Measurements from ENCODE around the gene PSMB7.
"Not testable (repeated sequence)": the region's sequence is repeated elsewhere in the genome, so short reads cannot be mapped to it uniquely, and the experiment has no call there.

GRCh38 chr9:124425733-124426132 is 10.5 kb upstream of the PSMB7 start:
- TF ChIP-seq, protein P1, sequence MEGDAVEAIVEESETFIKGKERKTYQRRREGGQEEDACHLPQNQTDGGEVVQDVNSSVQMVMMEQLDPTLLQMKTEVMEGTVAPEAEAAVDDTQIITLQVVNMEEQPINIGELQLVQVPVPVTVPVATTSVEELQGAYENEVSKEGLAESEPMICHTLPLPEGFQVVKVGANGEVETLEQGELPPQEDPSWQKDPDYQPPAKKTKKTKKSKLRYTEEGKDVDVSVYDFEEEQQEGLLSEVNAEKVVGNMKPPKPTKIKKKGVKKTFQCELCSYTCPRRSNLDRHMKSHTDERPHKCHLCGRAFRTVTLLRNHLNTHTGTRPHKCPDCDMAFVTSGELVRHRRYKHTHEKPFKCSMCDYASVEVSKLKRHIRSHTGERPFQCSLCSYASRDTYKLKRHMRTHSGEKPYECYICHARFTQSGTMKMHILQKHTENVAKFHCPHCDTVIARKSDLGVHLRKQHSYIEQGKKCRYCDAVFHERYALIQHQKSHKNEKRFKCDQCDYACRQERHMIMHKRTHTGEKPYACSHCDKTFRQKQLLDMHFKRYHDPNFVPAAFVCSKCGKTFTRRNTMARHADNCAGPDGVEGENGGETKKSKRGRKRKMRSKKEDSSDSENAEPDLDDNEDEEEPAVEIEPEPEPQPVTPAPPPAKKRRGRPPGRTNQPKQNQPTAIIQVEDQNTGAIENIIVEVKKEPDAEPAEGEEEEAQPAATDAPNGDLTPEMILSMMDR (IDR thresholded peaks at IDR 0.05) = not testable (repeated sequence)
- not testable (repeated sequence) for TF ChIP-seq POLR2A (IDR thresholded peaks at IDR 0.05)
